ENCODE data around the gene TMEM62. TPM values are rescaled to one million over a fixed set of nuclear protein-coding genes. Genes with fewer than 3 reads are reported as not detected.

Gene TMEM62
- polyA plus RNA-seq, 1 experiment, result 4.2 TPM

- CTCF ChIA-PET, result interaction anchor here (3.1 to 7.7 kb wide), 3 partner anchors 9 to 72 kb away, joined by 15 to 52 read pairs (median 24); no protein-coding TSS in a partner anchor
- POLR2A ChIA-PET, result no interaction called here
- H3K27me3 ChIP-seq (ENCODE audit: control insufficient read depth, insufficient read depth, low read length), result peaks cover 22% of the 10 kb centered on the region
- H3K36me3 ChIP-seq (ENCODE audit: control insufficient read depth, insufficient read depth, low read length), result no peaks in the 10 kb centered on the region
- DNase-seq (ENCODE audit: low read depth), result no peak
- no peak for TF ChIP-seq CTCF (IDR thresholded peaks at IDR 0.05; ENCODE audit: insufficient read depth, low read depth, low read length)
- no peak overlapping the region for H3K4me3 ChIP-seq (ENCODE audit: low read depth, low read length)
Measured at GRCh38 chr15:43213466-43213865, 80.1 kb downstream of the TMEM62 start.

GRCh38 chr15:43214169-43214568 is 80.8 kb downstream of the TMEM62 start:
- POLR2A ChIA-PET, result no interaction called here
- Histone ChIP-seq H3K4me3 (ENCODE audit: low read depth, low read length) (no peak overlapping the region), H3K36me3 (ENCODE audit: control insufficient read depth, insufficient read depth, low read length) (no peaks in the 10 kb centered on the region), H3K27me3 (ENCODE audit: control insufficient read depth, insufficient read depth, low read length) (peaks cover 17% of the 10 kb centered on the region)
- DNase-seq (ENCODE audit: low read depth), result no peak
- no peak for TF ChIP-seq CTCF (IDR thresholded peaks at IDR 0.05; ENCODE audit: insufficient read depth, low read depth, low read length)
- CTCF ChIA-PET, result interaction anchor here (0.6 to 7.7 kb wide), 5 partner anchors 10 to 71 kb away, joined by 3 to 52 read pairs (median 15); no protein-coding TSS in a partner anchor

- CTCF ChIA-PET, result interaction anchor here (0.6 to 7.7 kb wide), 5 partner anchors 11 to 70 kb away, joined by 3 to 52 read pairs (median 15); no protein-coding TSS in a partner anchor
- peaks cover 16% of the 10 kb centered on the region for H3K27me3 ChIP-seq (ENCODE audit: control insufficient read depth, insufficient read depth, low read length)
- no peak for TF ChIP-seq CTCF (IDR thresholded peaks at IDR 0.05; ENCODE audit: insufficient read depth, low read depth, low read length)
- POLR2A ChIA-PET, result no interaction called here
- H3K4me3 ChIP-seq (ENCODE audit: low read depth, low read length), result no peak overlapping the region
- H3K36me3 ChIP-seq (ENCODE audit: control insufficient read depth, insufficient read depth, low read length), result no peaks in the 10 kb centered on the region
- DNase-seq (ENCODE audit: low read depth), result no peak
Measured at GRCh38 chr15:43214592-43215295, 81.4 kb downstream of the TMEM62 start.

GRCh38 chr15:43215961-43216360 is 82.6 kb downstream of the TMEM62 start:
- no peak overlapping the region for H3K4me3 ChIP-seq (ENCODE audit: low read depth, low read length)
- no peak for DNase-seq (ENCODE audit: low read depth)
- POLR2A ChIA-PET, result no interaction called here
- H3K27me3 ChIP-seq (ENCODE audit: control insufficient read depth, insufficient read depth, low read length), result peaks cover 11% of the 10 kb centered on the region
- H3K36me3 ChIP-seq (ENCODE audit: control insufficient read depth, insufficient read depth, low read length), result no peaks in the 10 kb centered on the region
- TF ChIP-seq CTCF (IDR thresholded peaks at IDR 0.05; ENCODE audit: insufficient read depth, low read depth, low read length), result no peak
- CTCF ChIA-PET, result interaction anchor here (1.1 to 7.7 kb wide), 5 partner anchors 10 to 70 kb away, joined by 5 to 52 read pairs (median 23); no protein-coding TSS in a partner anchor

- H3K4me3 ChIP-seq (ENCODE audit: low read depth, low read length), result no peak overlapping the region
- CTCF ChIA-PET, result interaction anchor here (0.9 to 4.3 kb wide), 8 partner anchors 10 to 67 kb away, joined by 3 to 23 read pairs (median 3); no protein-coding TSS in a partner anchor
- no peak for DNase-seq (ENCODE audit: low read depth)
- TF ChIP-seq CTCF (IDR thresholded peaks at IDR 0.05; ENCODE audit: insufficient read depth, low read depth, low read length), result peak; percentile 34
- POLR2A ChIA-PET, result no interaction called here
- peaks cover 8% of the 10 kb centered on the region for H3K27me3 ChIP-seq (ENCODE audit: control insufficient read depth, insufficient read depth, low read length)
- H3K36me3 ChIP-seq (ENCODE audit: control insufficient read depth, insufficient read depth, low read length), result no peaks in the 10 kb centered on the region
Measured at GRCh38 chr15:43218908-43219706, 85.7 kb downstream of the TMEM62 start.
